Measurements from ENCODE around the gene VAMP8. TPM values are rescaled to one million over a fixed set of nuclear protein-coding genes. Genes with fewer than 3 reads are reported as not detected.

VAMP8 gene
- total and polyA plus RNA-seq, 10 of the 15 experiments (the other 5 are each of a cell fraction or from before 2014, with no cell fraction given), result 93.6 to 744 (median 217) TPM

DNA sequence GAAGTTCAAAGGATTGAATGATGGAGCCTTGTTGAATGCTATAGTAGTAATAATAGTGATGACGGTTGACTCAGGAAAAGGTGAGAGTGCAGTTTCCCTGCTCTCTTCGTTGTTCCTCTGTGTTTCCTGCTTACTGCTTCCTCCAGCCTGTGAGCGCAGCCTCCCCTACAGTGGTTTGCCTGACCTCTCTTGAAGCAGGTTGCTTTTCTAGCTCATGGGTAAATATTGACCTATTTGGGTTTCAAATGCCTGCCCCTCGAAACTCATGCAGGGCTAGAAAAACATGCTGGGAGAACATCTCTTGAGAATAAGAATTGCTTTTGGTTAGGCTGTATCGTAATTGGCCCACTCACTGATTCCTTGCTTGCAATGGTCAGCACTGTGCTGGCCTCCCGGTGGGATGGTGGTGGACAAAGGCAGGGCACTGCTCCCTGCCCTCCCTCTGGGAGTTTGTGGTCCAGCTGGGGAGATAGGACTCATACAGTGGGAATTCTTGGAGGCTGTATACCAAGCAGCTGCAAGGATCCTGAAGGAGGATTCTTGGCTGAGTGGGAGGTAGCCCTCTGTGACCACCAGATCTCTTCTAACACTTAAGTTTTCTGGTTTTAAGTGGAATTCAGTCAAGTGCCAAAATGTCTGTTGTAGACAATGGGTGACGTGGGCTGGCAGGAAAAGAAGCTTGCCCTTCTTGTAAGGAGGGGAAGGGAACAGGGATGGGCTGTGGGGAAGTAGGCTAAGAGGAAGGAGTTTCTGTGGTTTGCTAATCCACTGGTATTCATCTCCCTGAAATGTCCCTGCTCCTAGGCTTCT is 12.8 kb downstream of the VAMP8 start:
- BruUV-seq (replicated peaks), result no TSS peak
- H3K4me2 ChIP-seq (ENCODE audit: control insufficient read depth, insufficient read depth), result no peak overlapping the region
- FAIRE-seq (no peak), ATAC-seq (no peak), DNase-seq (ENCODE audit: low read depth, low spot score) (no peak)
- CTCF ChIA-PET, result interaction anchor here (0.8 kb wide), 1 partner anchor 34 kb away, joined by 3 read pairs; no protein-coding TSS in a partner anchor
- SMC1A ChIA-PET (ENCODE audit: uncharacterized antibody, unreplicated experiment), result interaction anchor here (1.4 kb wide), 1 partner anchor 24 kb away, joined by 3 read pairs; no protein-coding TSS in a partner anchor
- no peaks in the 10 kb centered on the region for H4K20me1 ChIP-seq (ENCODE audit: control insufficient read depth, insufficient read depth)
- 70% methylated on average over 7 of the region's 7 CpGs for WGBS (ENCODE audit: insufficient coverage, insufficient replicate concordance, low lambda C conversion rate, missing lambda C conversion rate)
- H3K36me3 ChIP-seq (ENCODE audit: control insufficient read depth in 2 of 2, insufficient read depth in 2 of 2, low read length in 1 of 2), result no peaks in the 10 kb centered on the region
- H3K27me3 ChIP-seq (replicated peaks in 1 of 2; ENCODE audit: control insufficient read depth in 2 of 2, insufficient read depth in 2 of 2, low read length in 1 of 2), result no peaks in the 10 kb centered on the region
- RAD21 ChIA-PET (ENCODE audit: unreplicated experiment), result no interaction called here
- in situ Hi-C loops (cut with MboI), result no loop called here
- H2AFZ ChIP-seq (ENCODE audit: control insufficient read depth, low read depth, low read length), result no peak overlapping the region
- H3K9ac ChIP-seq (ENCODE audit: control insufficient read depth, insufficient read depth, low read length), result no peak overlapping the region
- POLR2A ChIA-PET, result no interaction called here
- peaks cover 7% of the 10 kb centered on the region for H3K79me2 ChIP-seq (ENCODE audit: control insufficient read depth, insufficient read depth, low read length)
- no peak overlapping the region for H3K27ac ChIP-seq (ENCODE audit: control insufficient read depth, insufficient read depth)
- H3K9me3 ChIP-seq (replicated peaks; ENCODE audit: control insufficient read depth, insufficient read depth, low read length), result no peaks in the 10 kb centered on the region
- intact Hi-C loops (cut with micrococcal nuclease; ENCODE audit: unreplicated experiment), result no loop called here
- H3K4me3 ChIP-seq, result no peak overlapping the region
- H3K4me1 ChIP-seq (ENCODE audit: control insufficient read depth, insufficient read depth, low read length), result peaks cover 10% of the 10 kb centered on the region
- TF ChIP-seq SMARCA5 (IDR thresholded peaks at IDR 0.05), result no peak
- no peak for TF ChIP-seq ZNF24 (IDR thresholded peaks at IDR 0.05)
- TF ChIP-seq JUNB (IDR thresholded peaks at IDR 0.05), result no peak
- no peak for TF ChIP-seq HCFC1 (IDR thresholded peaks at IDR 0.05; ENCODE audit: low read length)
- no peak for TF ChIP-seq PAX5 (IDR thresholded peaks at IDR 0.05; ENCODE audit: borderline replicate concordance, low read depth, low read length)
- TF ChIP-seq POLR2AphosphoS5 (IDR thresholded peaks at IDR 0.05; ENCODE audit: low read length), result no peak
- TF ChIP-seq, protein P1, sequence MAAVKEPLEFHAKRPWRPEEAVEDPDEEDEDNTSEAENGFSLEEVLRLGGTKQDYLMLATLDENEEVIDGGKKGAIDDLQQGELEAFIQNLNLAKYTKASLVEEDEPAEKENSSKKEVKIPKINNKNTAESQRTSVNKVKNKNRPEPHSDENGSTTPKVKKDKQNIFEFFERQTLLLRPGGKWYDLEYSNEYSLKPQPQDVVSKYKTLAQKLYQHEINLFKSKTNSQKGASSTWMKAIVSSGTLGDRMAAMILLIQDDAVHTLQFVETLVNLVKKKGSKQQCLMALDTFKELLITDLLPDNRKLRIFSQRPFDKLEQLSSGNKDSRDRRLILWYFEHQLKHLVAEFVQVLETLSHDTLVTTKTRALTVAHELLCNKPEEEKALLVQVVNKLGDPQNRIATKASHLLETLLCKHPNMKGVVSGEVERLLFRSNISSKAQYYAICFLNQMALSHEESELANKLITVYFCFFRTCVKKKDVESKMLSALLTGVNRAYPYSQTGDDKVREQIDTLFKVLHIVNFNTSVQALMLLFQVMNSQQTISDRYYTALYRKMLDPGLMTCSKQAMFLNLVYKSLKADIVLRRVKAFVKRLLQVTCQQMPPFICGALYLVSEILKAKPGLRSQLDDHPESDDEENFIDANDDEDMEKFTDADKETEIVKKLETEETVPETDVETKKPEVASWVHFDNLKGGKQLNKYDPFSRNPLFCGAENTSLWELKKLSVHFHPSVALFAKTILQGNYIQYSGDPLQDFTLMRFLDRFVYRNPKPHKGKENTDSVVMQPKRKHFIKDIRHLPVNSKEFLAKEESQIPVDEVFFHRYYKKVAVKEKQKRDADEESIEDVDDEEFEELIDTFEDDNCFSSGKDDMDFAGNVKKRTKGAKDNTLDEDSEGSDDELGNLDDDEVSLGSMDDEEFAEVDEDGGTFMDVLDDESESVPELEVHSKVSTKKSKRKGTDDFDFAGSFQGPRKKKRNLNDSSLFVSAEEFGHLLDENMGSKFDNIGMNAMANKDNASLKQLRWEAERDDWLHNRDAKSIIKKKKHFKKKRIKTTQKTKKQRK (IDR thresholded peaks at IDR 0.05; ENCODE audit: low read depth, low read length), result no peak
- TF ChIP-seq SREBF2 (IDR thresholded peaks at IDR 0.05; ENCODE audit: low read length), result no peak
- TF ChIP-seq BACH1 (IDR thresholded peaks at IDR 0.05; ENCODE audit: borderline replicate concordance), result no peak
- TF ChIP-seq, protein P2, sequence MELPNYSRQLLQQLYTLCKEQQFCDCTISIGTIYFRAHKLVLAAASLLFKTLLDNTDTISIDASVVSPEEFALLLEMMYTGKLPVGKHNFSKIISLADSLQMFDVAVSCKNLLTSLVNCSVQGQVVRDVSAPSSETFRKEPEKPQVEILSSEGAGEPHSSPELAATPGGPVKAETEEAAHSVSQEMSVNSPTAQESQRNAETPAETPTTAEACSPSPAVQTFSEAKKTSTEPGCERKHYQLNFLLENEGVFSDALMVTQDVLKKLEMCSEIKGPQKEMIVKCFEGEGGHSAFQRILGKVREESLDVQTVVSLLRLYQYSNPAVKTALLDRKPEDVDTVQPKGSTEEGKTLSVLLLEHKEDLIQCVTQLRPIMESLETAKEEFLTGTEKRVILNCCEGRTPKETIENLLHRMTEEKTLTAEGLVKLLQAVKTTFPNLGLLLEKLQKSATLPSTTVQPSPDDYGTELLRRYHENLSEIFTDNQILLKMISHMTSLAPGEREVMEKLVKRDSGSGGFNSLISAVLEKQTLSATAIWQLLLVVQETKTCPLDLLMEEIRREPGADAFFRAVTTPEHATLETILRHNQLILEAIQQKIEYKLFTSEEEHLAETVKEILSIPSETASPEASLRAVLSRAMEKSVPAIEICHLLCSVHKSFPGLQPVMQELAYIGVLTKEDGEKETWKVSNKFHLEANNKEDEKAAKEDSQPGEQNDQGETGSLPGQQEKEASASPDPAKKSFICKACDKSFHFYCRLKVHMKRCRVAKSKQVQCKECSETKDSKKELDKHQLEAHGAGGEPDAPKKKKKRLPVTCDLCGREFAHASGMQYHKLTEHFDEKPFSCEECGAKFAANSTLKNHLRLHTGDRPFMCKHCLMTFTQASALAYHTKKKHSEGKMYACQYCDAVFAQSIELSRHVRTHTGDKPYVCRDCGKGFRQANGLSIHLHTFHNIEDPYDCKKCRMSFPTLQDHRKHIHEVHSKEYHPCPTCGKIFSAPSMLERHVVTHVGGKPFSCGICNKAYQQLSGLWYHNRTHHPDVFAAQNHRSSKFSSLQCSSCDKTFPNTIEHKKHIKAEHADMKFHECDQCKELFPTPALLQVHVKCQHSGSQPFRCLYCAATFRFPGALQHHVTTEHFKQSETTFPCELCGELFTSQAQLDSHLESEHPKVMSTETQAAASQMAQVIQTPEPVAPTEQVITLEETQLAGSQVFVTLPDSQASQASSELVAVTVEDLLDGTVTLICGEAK (IDR thresholded peaks at IDR 0.05; ENCODE audit: borderline replicate concordance), result no peak
- TF ChIP-seq POU2F2 (IDR thresholded peaks at IDR 0.05; ENCODE audit: borderline replicate concordance, low read depth, low read length), result no peak
- TF ChIP-seq NFIC (IDR thresholded peaks at IDR 0.05; ENCODE audit: low read depth, low read length), result no peak
- TF ChIP-seq, protein P3, sequence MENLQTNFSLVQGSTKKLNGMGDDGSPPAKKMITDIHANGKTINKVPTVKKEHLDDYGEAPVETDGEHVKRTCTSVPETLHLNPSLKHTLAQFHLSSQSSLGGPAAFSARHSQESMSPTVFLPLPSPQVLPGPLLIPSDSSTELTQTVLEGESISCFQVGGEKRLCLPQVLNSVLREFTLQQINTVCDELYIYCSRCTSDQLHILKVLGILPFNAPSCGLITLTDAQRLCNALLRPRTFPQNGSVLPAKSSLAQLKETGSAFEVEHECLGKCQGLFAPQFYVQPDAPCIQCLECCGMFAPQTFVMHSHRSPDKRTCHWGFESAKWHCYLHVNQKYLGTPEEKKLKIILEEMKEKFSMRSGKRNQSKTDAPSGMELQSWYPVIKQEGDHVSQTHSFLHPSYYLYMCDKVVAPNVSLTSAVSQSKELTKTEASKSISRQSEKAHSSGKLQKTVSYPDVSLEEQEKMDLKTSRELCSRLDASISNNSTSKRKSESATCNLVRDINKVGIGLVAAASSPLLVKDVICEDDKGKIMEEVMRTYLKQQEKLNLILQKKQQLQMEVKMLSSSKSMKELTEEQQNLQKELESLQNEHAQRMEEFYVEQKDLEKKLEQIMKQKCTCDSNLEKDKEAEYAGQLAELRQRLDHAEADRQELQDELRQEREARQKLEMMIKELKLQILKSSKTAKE (IDR thresholded peaks at IDR 0.05; ENCODE audit: low read depth, poor library complexity, severe bottlenecking), result no peak
- no peak for TF ChIP-seq PAX8 (IDR thresholded peaks at IDR 0.05)
- no peak for TF ChIP-seq LARP7 (IDR thresholded peaks at IDR 0.05)
- no peak for TF ChIP-seq POLR2AphosphoS2 (IDR thresholded peaks at IDR 0.05; ENCODE audit: low read depth, low read length)

Data from GM12878 (cell line).